HFF-Myc (cell line): ENCODE data around the gene TOX2.

Experiments
- DNase-seq: peaks from one replicate; pipeline ENCODE4 v3.0.0-alpha.2; 2011; ENCODE audit warnings: low read depth; ENCODE audit errors: extremely low read depth
- H3K4me3 ChIP-seq: replicated peaks from 2 replicates; pipeline ENCODE4 v1.5.1; 2011; ENCODE audit warnings: low read depth, mild to moderate bottlenecking, control low read depth, low read length
- TF ChIP-seq, protein P1 (sequence below): IDR thresholded peaks from 2 replicates; pipeline ENCODE4 v1.5.1; 2012; ENCODE audit warnings: mild to moderate bottlenecking, low read depth, low read length, control low read depth; ENCODE audit errors: missing control alignments

Gene TOX2

GRCh38 chr20:43979576-43980105 is 65.0 kb downstream of the TOX2 start:
- no peak for DNase-seq
- H3K4me3 ChIP-seq, result no peak overlapping the region
- TF ChIP-seq, protein P1, sequence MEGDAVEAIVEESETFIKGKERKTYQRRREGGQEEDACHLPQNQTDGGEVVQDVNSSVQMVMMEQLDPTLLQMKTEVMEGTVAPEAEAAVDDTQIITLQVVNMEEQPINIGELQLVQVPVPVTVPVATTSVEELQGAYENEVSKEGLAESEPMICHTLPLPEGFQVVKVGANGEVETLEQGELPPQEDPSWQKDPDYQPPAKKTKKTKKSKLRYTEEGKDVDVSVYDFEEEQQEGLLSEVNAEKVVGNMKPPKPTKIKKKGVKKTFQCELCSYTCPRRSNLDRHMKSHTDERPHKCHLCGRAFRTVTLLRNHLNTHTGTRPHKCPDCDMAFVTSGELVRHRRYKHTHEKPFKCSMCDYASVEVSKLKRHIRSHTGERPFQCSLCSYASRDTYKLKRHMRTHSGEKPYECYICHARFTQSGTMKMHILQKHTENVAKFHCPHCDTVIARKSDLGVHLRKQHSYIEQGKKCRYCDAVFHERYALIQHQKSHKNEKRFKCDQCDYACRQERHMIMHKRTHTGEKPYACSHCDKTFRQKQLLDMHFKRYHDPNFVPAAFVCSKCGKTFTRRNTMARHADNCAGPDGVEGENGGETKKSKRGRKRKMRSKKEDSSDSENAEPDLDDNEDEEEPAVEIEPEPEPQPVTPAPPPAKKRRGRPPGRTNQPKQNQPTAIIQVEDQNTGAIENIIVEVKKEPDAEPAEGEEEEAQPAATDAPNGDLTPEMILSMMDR, result no peak

- no peak overlapping the region for H3K4me3 ChIP-seq
- TF ChIP-seq, protein P1, result no peak
- no peak for DNase-seq
Measured at GRCh38 chr20:43981540-43981939, 66.9 kb downstream of the TOX2 start.

DNA sequence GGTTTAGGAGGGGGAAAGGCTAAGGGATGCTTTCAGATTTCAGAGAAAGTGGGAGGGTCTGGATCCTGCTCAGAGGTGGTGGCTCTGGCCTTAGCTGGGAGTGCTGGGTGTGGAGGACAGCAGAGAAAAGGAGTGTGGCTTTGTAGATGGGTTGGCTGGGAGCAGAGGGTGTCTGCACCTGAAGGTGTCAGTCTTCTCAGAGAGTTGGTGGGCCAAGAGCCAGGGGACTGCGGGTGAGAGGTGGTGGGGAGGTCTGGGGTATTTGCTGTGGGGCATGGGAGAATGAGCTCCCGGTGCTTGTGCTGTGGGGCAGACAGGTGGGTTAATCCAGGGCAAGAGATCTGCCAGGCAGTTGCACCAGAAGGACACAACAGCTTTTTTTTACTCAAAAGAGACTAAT is 67.4 kb downstream of the TOX2 start:
- DNase-seq, result no peak
- TF ChIP-seq, protein P1, result no peak
- no peak overlapping the region for H3K4me3 ChIP-seq

DNA sequence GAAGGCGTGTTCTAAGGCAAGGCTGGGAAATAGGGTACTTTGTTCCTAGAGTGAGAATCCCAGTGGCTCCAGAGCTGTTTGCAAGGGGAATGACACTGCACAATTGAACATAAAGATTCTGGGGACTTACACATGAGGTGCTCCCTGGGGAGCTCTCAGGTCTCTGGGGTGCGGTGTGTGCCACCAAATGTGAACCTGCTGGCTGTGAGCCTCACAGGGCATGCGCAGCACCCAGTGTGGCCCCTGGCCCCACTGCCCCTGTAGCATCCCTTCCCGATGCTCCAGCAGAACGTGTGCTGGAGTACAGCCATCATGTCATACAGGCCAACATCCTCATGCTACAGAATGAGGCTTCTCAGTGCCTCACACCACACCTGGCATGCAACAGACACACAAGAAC is 68.2 kb downstream of the TOX2 start:
- DNase-seq, result no peak
- TF ChIP-seq, protein P1, result no peak
- no peak overlapping the region for H3K4me3 ChIP-seq

DNA sequence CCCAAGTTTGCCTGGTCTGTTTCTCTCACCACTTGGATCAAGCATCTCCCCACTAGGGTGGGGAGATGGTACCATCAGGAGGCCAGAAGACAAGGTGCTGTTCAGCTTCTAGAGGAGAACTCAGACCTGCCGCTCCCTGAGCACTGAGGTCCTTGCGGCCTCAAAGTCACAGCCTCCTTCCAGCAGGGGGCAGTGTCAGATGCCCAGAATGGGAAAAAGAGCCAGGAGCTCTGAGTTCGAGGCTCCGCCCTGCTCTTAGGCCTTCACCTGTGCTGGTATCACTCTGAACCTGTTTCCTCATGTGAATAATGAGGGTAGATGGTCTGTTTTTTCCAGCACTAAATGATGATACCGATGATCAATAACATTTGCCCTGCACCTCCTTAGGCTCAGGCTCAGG is 68.7 kb downstream of the TOX2 start:
- TF ChIP-seq, protein P1, result peak; percentile 56
- no peak overlapping the region for H3K4me3 ChIP-seq
- no peak for DNase-seq

GRCh38 chr20:43983904-43984361 is 69.3 kb downstream of the TOX2 start:
- TF ChIP-seq, protein P1, result no peak
- no peak for DNase-seq
- H3K4me3 ChIP-seq, result no peak overlapping the region

DNA sequence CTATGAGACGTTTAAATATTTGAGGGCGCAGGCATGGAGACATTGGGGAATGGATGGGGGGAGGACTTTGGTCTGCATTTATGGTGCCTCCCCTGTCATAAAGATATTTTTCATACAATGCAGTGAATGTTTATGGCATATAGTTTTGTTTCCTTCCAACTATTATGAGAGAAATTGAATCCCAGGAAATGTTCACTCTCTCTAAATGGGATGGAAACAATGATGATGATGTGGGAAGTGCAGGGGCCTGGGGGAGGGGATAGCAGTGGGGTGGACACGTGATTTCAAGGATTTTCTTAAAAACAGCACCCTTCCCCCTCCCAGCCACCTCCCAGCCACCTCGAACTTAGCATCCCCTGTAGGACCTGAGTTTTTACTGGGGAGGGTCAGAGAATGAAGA is 69.9 kb downstream of the TOX2 start:
- no peak overlapping the region for H3K4me3 ChIP-seq
- DNase-seq, result no peak
- TF ChIP-seq, protein P1, result no peak
